CD4-positive, alpha-beta memory T cell (primary cell): ENCODE measurements around the gene NEU1. TPM values are rescaled to one million over a fixed set of nuclear protein-coding genes. Genes with fewer than 3 reads are reported as not detected.

Experiments used
- CTCF ChIA-PET: fragments of 350-600 bp; sonication (Branson Sonifier 250); formaldehyde crosslinking; loops from one replicate; lab custom pipeline; 2021; ENCODE audit warnings: inconsistent platforms; ENCODE audit not compliant: partially characterized antibody; lab: Charles Lee
- POLR2A ChIA-PET: fragments of 350-600 bp; sonication (Branson Sonifier 250); formaldehyde crosslinking; loops from one replicate; lab custom pipeline; 2021; ENCODE audit not compliant: partially characterized antibody; lab: Charles Lee
- DNase-seq, 5 donors: peaks; one replicate each; pipeline versions ENCODE4 v3.0.0 to v3.0.0-alpha.2; 2020 to 2022; ENCODE audit warnings: mixed read lengths in 1 of 5
- H3K27ac ChIP-seq: one replicate; pipeline ENCODE4 v1.7.0; 2013; ENCODE audit warnings: low read depth, low read length
- H3K27me3 ChIP-seq: 2 replicates; pipeline ENCODE4 v1.7.0; 2013; ENCODE audit warnings: mild to moderate bottlenecking, low read length, moderate library complexity; ENCODE audit not compliant: insufficient read depth
- H3K36me3 ChIP-seq: 2 replicates; pipeline ENCODE4 v1.7.0; 2013; ENCODE audit warnings: mild to moderate bottlenecking, low read length, moderate library complexity; ENCODE audit not compliant: insufficient read depth
- H3K4me1 ChIP-seq: 2 replicates; pipeline ENCODE4 v1.7.0; 2013; ENCODE audit warnings: mild to moderate bottlenecking, low read length, moderate library complexity; ENCODE audit not compliant: insufficient read depth
- H3K4me3 ChIP-seq, 2 donors: one replicate each; pipeline ENCODE4 v1.7.0; 2013; ENCODE audit warnings: low read length in 2 of 2, mild to moderate bottlenecking in 1 of 2
- H3K9me3 ChIP-seq, 2 donors: one replicate each; pipeline ENCODE4 v1.7.0; 2013; ENCODE audit warnings: low read length in 2 of 2, control low read depth in 1 of 2; ENCODE audit not compliant: control insufficient read depth in 1 of 2
- H3K27ac Mint-ChIP-seq, 7 donors: one replicate each; pipeline ENCODE4 v1.8.0; 2020 to 2021; ENCODE audit warnings: mixed read lengths in 7 of 7, mild to moderate bottlenecking in 6 of 7, inconsistent platforms in 3 of 7, moderate library complexity in 3 of 7
- H3K27me3 Mint-ChIP-seq, 2 donors: one replicate each; pipeline ENCODE4 v1.8.0; 2020 to 2021; ENCODE audit warnings: mixed read lengths in 2 of 2
- H3K36me3 Mint-ChIP-seq, 2 donors: one replicate each; pipeline ENCODE4 v1.8.0; 2020 to 2021; ENCODE audit warnings: mixed read lengths in 2 of 2, inconsistent platforms in 1 of 2, mild to moderate bottlenecking in 1 of 2
- H3K4me1 Mint-ChIP-seq, 4 donors: one replicate each; pipeline ENCODE4 v1.8.0; 2020 to 2021; ENCODE audit warnings: mixed read lengths in 4 of 4, mild to moderate bottlenecking in 1 of 4
- H3K4me3 Mint-ChIP-seq, 8 donors: one replicate each; pipeline ENCODE4 v1.8.0; 2020 to 2021; ENCODE audit warnings: mixed read lengths in 8 of 8, mild to moderate bottlenecking in 7 of 8, moderate library complexity in 6 of 8, inconsistent platforms in 3 of 8
- H3K9me3 Mint-ChIP-seq, 8 donors: one replicate each; pipeline ENCODE4 v1.8.0; 2020 to 2021; ENCODE audit warnings: mixed read lengths in 8 of 8, mild to moderate bottlenecking in 5 of 8, inconsistent platforms in 3 of 8, moderate library complexity in 1 of 8
- intact Hi-C: fragments of 100-400 bp; cut with micrococcal nuclease; formaldehyde crosslinking; loops from one replicate; pipeline ENCODE4 v1.15.1; 2023
- polyA plus RNA-seq, 2 donors: library from polyadenylated mRNA; unstranded; fragments of 300-500 nt; fragmentation: Illumina TruSeq; gene quantifications; one replicate each; pipeline ENCODE4 v1.2.3, GENCODE V29; 2021
- total RNA-seq, 2 experiments: library from RNA; stranded (reverse); gene quantifications; one replicate each; pipeline ENCODE4 v1.2.3, GENCODE V29; 2021

Gene NEU1
- total and polyA plus RNA-seq, 4 experiments from 2014 or later = 19.6 to 23.4 (median 21.8) TPM

GRCh38 chr6:31887173-31888007, 24.8 kb upstream of the NEU1 start:
- Histone ChIP-seq H3K36me3 (peaks cover 67% of the 10 kb centered on the region), H3K27ac (no peak overlapping the region), H3K4me1 (no peaks in the 10 kb centered on the region), H3K9me3 (no peaks in the 10 kb centered on the region), H3K4me3 (no peak overlapping the region), H3K27me3 (no peaks in the 10 kb centered on the region)
- no peak for DNase-seq
- H3K4me3 Mint-ChIP-seq = no peak overlapping the region
- H3K27me3 Mint-ChIP-seq = no peaks in the 10 kb centered on the region
- ChIA-PET POLR2A (interaction anchor here (0.8 to 2.1 kb wide), 2 partner anchors 11 to 72 kb away, joined by 3 to 7 read pairs; partner anchors contain the start of gene SKIC2), CTCF (interaction anchor here (0.7 to 3.4 kb wide), 9 partner anchors 9 to 981 kb away, joined by 3 to 18 read pairs (median 4); partner anchors contain the start of genes DDAH2, EHMT2 and LY6G5C)
- H3K27ac Mint-ChIP-seq = no peak overlapping the region
- intact Hi-C loops = no loop called here
- H3K4me1 Mint-ChIP-seq = peaks cover 0 to 6% (median 3%) of the 10 kb centered on the region in 4 donors
- H3K36me3 Mint-ChIP-seq = peaks cover 48 to 72% of the 10 kb centered on the region in 2 donors
- H3K9me3 Mint-ChIP-seq = peaks cover 0 to 2% (median 0%) of the 10 kb centered on the region in 8 donors

- Mint-ChIP-seq H3K9me3 (peaks cover 0 to 2% (median 0%) of the 10 kb centered on the region in 8 donors), H3K27me3 (no peaks in the 10 kb centered on the region), H3K36me3 (peaks cover 48 to 70% of the 10 kb centered on the region in 2 donors), H3K4me3 (no peak overlapping the region), H3K27ac (no peak overlapping the region), H3K4me1 (peaks cover 0 to 6% (median 3%) of the 10 kb centered on the region in 4 donors)
- intact Hi-C loops = no loop called here
- ChIA-PET POLR2A (interaction anchor here (2.1 kb wide), 1 partner anchor 12 kb away, joined by 7 read pairs; no protein-coding TSS in a partner anchor), CTCF (interaction anchor here (1.8 kb wide), 1 partner anchor 51 kb away, joined by 4 read pairs; no protein-coding TSS in a partner anchor)
- H3K27ac ChIP-seq = no peak overlapping the region
- no peak for DNase-seq
- no peaks in the 10 kb centered on the region for H3K4me1 ChIP-seq
- no peaks in the 10 kb centered on the region for H3K27me3 ChIP-seq
- peaks cover 64% of the 10 kb centered on the region for H3K36me3 ChIP-seq
- H3K4me3 ChIP-seq = no peak overlapping the region
- no peaks in the 10 kb centered on the region for H3K9me3 ChIP-seq
Measured at GRCh38 chr6:31886541-31886991, 23.9 kb upstream of the NEU1 start.

DNA sequence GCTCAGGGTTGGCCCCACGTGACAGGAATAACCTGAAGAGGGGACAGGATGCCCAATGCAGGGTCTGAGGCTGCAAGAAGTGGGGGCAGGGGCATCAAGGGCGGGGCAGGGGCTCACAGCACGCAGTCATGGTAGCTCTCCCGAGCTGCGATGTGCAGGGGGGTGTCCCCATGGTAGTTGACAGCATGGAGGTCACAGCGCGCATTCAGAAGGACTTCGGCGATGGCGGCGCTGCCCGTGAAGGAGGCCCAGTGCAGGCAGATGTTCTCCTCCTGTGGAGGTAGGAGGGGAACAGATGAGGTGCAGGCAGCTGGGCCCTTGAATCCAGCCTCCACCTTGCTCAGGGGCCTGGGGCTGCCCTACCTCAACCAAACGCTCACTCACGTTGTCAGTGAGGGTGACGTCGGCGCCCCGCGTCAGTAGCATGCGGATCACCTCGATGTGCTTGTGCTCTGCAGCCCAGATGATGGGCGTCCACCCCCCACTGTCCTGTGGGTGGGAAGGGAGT, 22.0 kb upstream of the NEU1 start:
- intact Hi-C loops = no loop called here
- POLR2A ChIA-PET = no interaction called here
- peaks cover 0 to 4% (median 2%) of the 10 kb centered on the region in 4 donors for H3K4me1 Mint-ChIP-seq
- H3K27ac Mint-ChIP-seq = no peak overlapping the region
- Histone ChIP-seq H3K36me3 (peaks cover 78% of the 10 kb centered on the region), H3K9me3 (no peaks in the 10 kb centered on the region), H3K27ac (no peak overlapping the region), H3K4me1 (no peaks in the 10 kb centered on the region), H3K27me3 (no peaks in the 10 kb centered on the region), H3K4me3 (no peak overlapping the region)
- H3K27me3 Mint-ChIP-seq = no peaks in the 10 kb centered on the region
- no peak overlapping the region for H3K4me3 Mint-ChIP-seq
- CTCF ChIA-PET = interaction anchor here (1.2 kb wide), 1 partner anchor 18 kb away, joined by 3 read pairs; no protein-coding TSS in a partner anchor
- peaks cover 0 to 3% (median 0%) of the 10 kb centered on the region in 8 donors for H3K9me3 Mint-ChIP-seq
- DNase-seq = no peak
- peaks cover 51 to 77% of the 10 kb centered on the region in 2 donors for H3K36me3 Mint-ChIP-seq

DNA sequence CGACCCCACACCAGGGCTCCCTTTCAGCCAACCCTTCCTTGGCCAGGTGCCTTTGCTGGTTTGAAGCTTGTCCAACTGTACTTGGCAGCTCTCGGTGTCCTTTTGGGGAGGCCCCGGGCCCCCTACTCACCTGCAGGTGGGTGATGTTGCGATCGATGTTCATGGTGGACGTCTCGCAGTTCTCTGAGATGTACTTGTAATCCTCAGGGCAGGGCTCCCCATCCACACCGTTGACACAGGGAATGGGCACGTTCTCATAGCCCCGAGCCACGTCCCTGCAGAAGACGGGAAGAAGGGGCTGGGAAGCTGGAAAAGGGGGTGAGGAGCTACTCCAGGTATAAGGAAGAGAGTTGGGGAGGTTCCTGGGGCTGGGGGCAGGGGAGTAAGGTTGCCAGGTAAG, 21.1 kb upstream of the NEU1 start:
- ChIA-PET CTCF (interaction anchor here (0.5 to 1.2 kb wide), 3 partner anchors 8 to 332 kb away, joined by 3 to 4 read pairs (median 3); no protein-coding TSS in a partner anchor), POLR2A (interaction anchor here (1.8 kb wide), 1 partner anchor 14 kb away, joined by 6 read pairs; the partner anchor contains the start of gene EHMT2)
- no peak overlapping the region for H3K27ac ChIP-seq
- no peak for DNase-seq
- H3K4me1 ChIP-seq = no peaks in the 10 kb centered on the region
- intact Hi-C loops = no loop called here
- peaks cover 0 to 2% (median 0%) of the 10 kb centered on the region in 8 donors for H3K9me3 Mint-ChIP-seq
- no peak overlapping the region for H3K27ac Mint-ChIP-seq
- H3K27me3 ChIP-seq = no peaks in the 10 kb centered on the region
- no peak overlapping the region for H3K4me3 ChIP-seq
- peaks cover 71% of the 10 kb centered on the region for H3K36me3 ChIP-seq
- peaks cover 0 to 4% (median 0%) of the 10 kb centered on the region in 4 donors for H3K4me1 Mint-ChIP-seq
- peaks cover 49 to 72% of the 10 kb centered on the region in 2 donors for H3K36me3 Mint-ChIP-seq
- H3K9me3 ChIP-seq = no peaks in the 10 kb centered on the region
- H3K4me3 Mint-ChIP-seq = no peak overlapping the region
- no peaks in the 10 kb centered on the region for H3K27me3 Mint-ChIP-seq

GRCh38 chr6:31882344-31882743, 19.7 kb upstream of the NEU1 start:
- peaks cover 59% of the 10 kb centered on the region for H3K36me3 ChIP-seq
- no peaks in the 10 kb centered on the region for H3K27me3 Mint-ChIP-seq
- H3K36me3 Mint-ChIP-seq = peaks cover 43 to 65% of the 10 kb centered on the region in 2 donors
- intact Hi-C loops = no loop called here
- CTCF ChIA-PET = no interaction called here
- no peaks in the 10 kb centered on the region for H3K9me3 ChIP-seq
- POLR2A ChIA-PET = interaction anchor here (1.8 kb wide), 1 partner anchor 15 kb away, joined by 6 read pairs; the partner anchor contains the start of gene EHMT2
- no peak overlapping the region for H3K27ac Mint-ChIP-seq
- no peak overlapping the region for H3K27ac ChIP-seq
- no peak overlapping the region for H3K4me3 Mint-ChIP-seq
- no peaks in the 10 kb centered on the region for H3K27me3 ChIP-seq
- peaks cover 0 to 4% (median 0%) of the 10 kb centered on the region in 4 donors for H3K4me1 Mint-ChIP-seq
- no peaks in the 10 kb centered on the region for H3K4me1 ChIP-seq
- no peak overlapping the region for H3K4me3 ChIP-seq
- DNase-seq = no peak
- H3K9me3 Mint-ChIP-seq = peaks cover 0 to 2% (median 0%) of the 10 kb centered on the region in 8 donors

GRCh38 chr6:31881136-31881859, 18.7 kb upstream of the NEU1 start:
- Mint-ChIP-seq H3K27me3 (no peaks in the 10 kb centered on the region), H3K9me3 (peaks cover 0 to 2% (median 0%) of the 10 kb centered on the region in 8 donors), H3K4me1 (peaks cover 0 to 4% (median 0%) of the 10 kb centered on the region in 4 donors), H3K36me3 (peaks cover 40 to 59% of the 10 kb centered on the region in 2 donors), H3K27ac (peak overlapping the region in 2 of 7 donors; percentile 17 to 60), H3K4me3 (no peak overlapping the region)
- H3K9me3 ChIP-seq = no peaks in the 10 kb centered on the region
- no peak overlapping the region for H3K4me3 ChIP-seq
- CTCF ChIA-PET = no interaction called here
- H3K36me3 ChIP-seq = peaks cover 51% of the 10 kb centered on the region
- intact Hi-C loops = no loop called here
- no peaks in the 10 kb centered on the region for H3K4me1 ChIP-seq
- no peak overlapping the region for H3K27ac ChIP-seq
- DNase-seq = no peak
- no peaks in the 10 kb centered on the region for H3K27me3 ChIP-seq
- POLR2A ChIA-PET = no interaction called here
